Measurements from ENCODE around the gene ARHGEF6. TPM values are rescaled to one million over a fixed set of nuclear protein-coding genes. Genes with fewer than 3 reads are reported as not detected.

ARHGEF6 gene
- total and polyA plus RNA-seq, 4 donors = 4.9 to 22.4 (median 15.5) TPM

GRCh38 chrX:136662104-136662503 is 118.6 kb downstream of the ARHGEF6 start:
- H3K9ac ChIP-seq (ENCODE audit: insufficient read depth in 1 of 2, low read length in 2 of 2) = no peak overlapping the region
- TF ChIP-seq, protein P1, sequence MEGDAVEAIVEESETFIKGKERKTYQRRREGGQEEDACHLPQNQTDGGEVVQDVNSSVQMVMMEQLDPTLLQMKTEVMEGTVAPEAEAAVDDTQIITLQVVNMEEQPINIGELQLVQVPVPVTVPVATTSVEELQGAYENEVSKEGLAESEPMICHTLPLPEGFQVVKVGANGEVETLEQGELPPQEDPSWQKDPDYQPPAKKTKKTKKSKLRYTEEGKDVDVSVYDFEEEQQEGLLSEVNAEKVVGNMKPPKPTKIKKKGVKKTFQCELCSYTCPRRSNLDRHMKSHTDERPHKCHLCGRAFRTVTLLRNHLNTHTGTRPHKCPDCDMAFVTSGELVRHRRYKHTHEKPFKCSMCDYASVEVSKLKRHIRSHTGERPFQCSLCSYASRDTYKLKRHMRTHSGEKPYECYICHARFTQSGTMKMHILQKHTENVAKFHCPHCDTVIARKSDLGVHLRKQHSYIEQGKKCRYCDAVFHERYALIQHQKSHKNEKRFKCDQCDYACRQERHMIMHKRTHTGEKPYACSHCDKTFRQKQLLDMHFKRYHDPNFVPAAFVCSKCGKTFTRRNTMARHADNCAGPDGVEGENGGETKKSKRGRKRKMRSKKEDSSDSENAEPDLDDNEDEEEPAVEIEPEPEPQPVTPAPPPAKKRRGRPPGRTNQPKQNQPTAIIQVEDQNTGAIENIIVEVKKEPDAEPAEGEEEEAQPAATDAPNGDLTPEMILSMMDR (IDR thresholded peaks at IDR 0.05; ENCODE audit: control extremely low read depth, extremely low read depth) = no peak
- 44 to 62% methylated on average over 2 of the region's 2 CpGs for WGBS, 2 donors
- peaks cover 0 to 9% (median 3%) of the 10 kb centered on the region in 3 donors for H3K27me3 ChIP-seq (ENCODE audit: control insufficient read depth in 3 of 3, insufficient read depth in 3 of 3, low read length in 2 of 3)
- H3K4me1 ChIP-seq (ENCODE audit: control insufficient read depth in 5 of 5, insufficient read depth in 5 of 5, low read length in 5 of 5) = no peaks in the 10 kb centered on the region
- H3K27ac ChIP-seq (ENCODE audit: low read depth in 1 of 2, low read length in 1 of 2) = no peak overlapping the region
- ATAC-seq (ENCODE audit: insufficient read depth, low FRiP score) = no peak
- H3K36me3 ChIP-seq (ENCODE audit: control insufficient read depth in 4 of 4, insufficient read depth in 4 of 4, low read length in 4 of 4) = peaks cover 0 to 9% (median 0%) of the 10 kb centered on the region in 4 donors
- peak in 1 of 3 donors; percentile 3 for DNase-seq
- H3K9me3 ChIP-seq (ENCODE audit: control insufficient read depth in 4 of 4, insufficient read depth in 3 of 4, low read length in 3 of 4) = peaks cover 0 to 3% (median 1%) of the 10 kb centered on the region in 4 donors
- H3K4me3 ChIP-seq = no peak overlapping the region

GRCh38 chrX:136660896-136661295 is 119.8 kb downstream of the ARHGEF6 start:
- Histone ChIP-seq H3K9me3 (ENCODE audit: control insufficient read depth in 4 of 4, insufficient read depth in 3 of 4, low read length in 3 of 4) (peaks cover 0 to 3% (median 1%) of the 10 kb centered on the region in 4 donors), H3K9ac (ENCODE audit: insufficient read depth in 1 of 2, low read length in 2 of 2) (no peak overlapping the region), H3K27me3 (ENCODE audit: control insufficient read depth in 3 of 3, insufficient read depth in 3 of 3, low read length in 2 of 3) (peaks cover 0 to 11% (median 3%) of the 10 kb centered on the region in 3 donors), H3K36me3 (ENCODE audit: control insufficient read depth in 4 of 4, insufficient read depth in 4 of 4, low read length in 4 of 4) (peaks cover 0 to 5% (median 0%) of the 10 kb centered on the region in 4 donors), H3K4me1 (ENCODE audit: control insufficient read depth in 5 of 5, insufficient read depth in 5 of 5, low read length in 5 of 5) (no peaks in the 10 kb centered on the region), H3K27ac (ENCODE audit: low read depth in 1 of 2, low read length in 1 of 2) (no peak overlapping the region), H3K4me3 (no peak overlapping the region)
- TF ChIP-seq, protein P1 (IDR thresholded peaks at IDR 0.05; ENCODE audit: control extremely low read depth, extremely low read depth) = no peak
- no peak for ATAC-seq (ENCODE audit: insufficient read depth, low FRiP score)
- 81 to 88% methylated on average over 1 of the region's 1 CpG for WGBS, 2 donors
- DNase-seq = no peak

DNA sequence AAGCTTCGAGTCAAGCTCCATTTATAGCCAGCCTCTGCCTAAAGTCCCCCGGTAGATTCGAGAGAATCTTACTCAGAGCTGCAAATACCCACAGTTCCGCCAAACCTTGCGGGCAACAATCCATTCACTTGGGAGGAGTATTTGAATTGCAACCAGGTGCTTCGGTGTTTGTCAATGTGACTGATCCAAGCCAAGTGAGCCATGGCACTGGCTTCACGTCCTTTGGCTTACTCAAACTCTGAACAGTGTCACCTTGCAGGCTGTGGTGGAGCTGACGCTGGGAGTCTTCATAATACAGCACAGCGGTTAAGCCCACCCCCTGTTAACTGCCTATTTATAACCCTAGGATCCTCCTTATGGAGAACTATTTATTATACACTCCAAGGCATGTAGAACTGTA is 121.6 kb downstream of the ARHGEF6 start:
- no peaks in the 10 kb centered on the region for H3K4me1 ChIP-seq (ENCODE audit: control insufficient read depth in 5 of 5, insufficient read depth in 5 of 5, low read length in 5 of 5)
- DNase-seq (no peak), ATAC-seq (ENCODE audit: insufficient read depth, low FRiP score) (no peak)
- no peak overlapping the region for H3K9ac ChIP-seq (ENCODE audit: insufficient read depth in 1 of 2, low read length in 2 of 2)
- no peak overlapping the region for H3K4me3 ChIP-seq
- H3K36me3 ChIP-seq (ENCODE audit: control insufficient read depth in 4 of 4, insufficient read depth in 4 of 4, low read length in 4 of 4) = no peaks in the 10 kb centered on the region
- WGBS, 2 donors = 86 to 99% methylated on average over 9 of the region's 9 CpGs
- peaks cover 0 to 2% (median 0%) of the 10 kb centered on the region in 4 donors for H3K9me3 ChIP-seq (ENCODE audit: control insufficient read depth in 4 of 4, insufficient read depth in 3 of 4, low read length in 3 of 4)
- no peak overlapping the region for H3K27ac ChIP-seq (ENCODE audit: low read depth in 1 of 2, low read length in 1 of 2)
- peaks cover 0 to 11% (median 3%) of the 10 kb centered on the region in 3 donors for H3K27me3 ChIP-seq (ENCODE audit: control insufficient read depth in 3 of 3, insufficient read depth in 3 of 3, low read length in 2 of 3)
- TF ChIP-seq, protein P1 (IDR thresholded peaks at IDR 0.05; ENCODE audit: control extremely low read depth, extremely low read depth) = no peak

- H3K27ac ChIP-seq (ENCODE audit: low read depth in 1 of 2, low read length in 1 of 2) = no peak overlapping the region
- no peaks in the 10 kb centered on the region for H3K4me1 ChIP-seq (ENCODE audit: control insufficient read depth in 5 of 5, insufficient read depth in 5 of 5, low read length in 5 of 5)
- H3K4me3 ChIP-seq = no peak overlapping the region
- TF ChIP-seq, protein P1 (IDR thresholded peaks at IDR 0.05; ENCODE audit: control extremely low read depth, extremely low read depth) = no peak
- ATAC-seq (ENCODE audit: insufficient read depth, low FRiP score) (no peak), DNase-seq (no peak)
- H3K9me3 ChIP-seq (ENCODE audit: control insufficient read depth in 4 of 4, insufficient read depth in 3 of 4, low read length in 3 of 4) = no peaks in the 10 kb centered on the region
- WGBS, 2 donors = 72 to 83% methylated on average over 5 of the region's 5 CpGs
- H3K9ac ChIP-seq (ENCODE audit: insufficient read depth in 1 of 2, low read length in 2 of 2) = no peak overlapping the region
- peaks cover 0 to 11% (median 3%) of the 10 kb centered on the region in 3 donors for H3K27me3 ChIP-seq (ENCODE audit: control insufficient read depth in 3 of 3, insufficient read depth in 3 of 3, low read length in 2 of 3)
- no peaks in the 10 kb centered on the region for H3K36me3 ChIP-seq (ENCODE audit: control insufficient read depth in 4 of 4, insufficient read depth in 4 of 4, low read length in 4 of 4)
Measured at GRCh38 chrX:136658151-136658550, 122.6 kb downstream of the ARHGEF6 start.

Measured in lung (tissue), 12 donors.